Astrocyte (in vitro differentiated cells and primary cell): ENCODE data around the gene RPN2. TPM values are rescaled to one million over a fixed set of nuclear protein-coding genes. Genes with fewer than 3 reads are reported as not detected.

ENCODE experiments used
- DNase-seq: peaks from one replicate; pipeline ENCODE4 v3.0.0-alpha.2; 2010; ENCODE audit warnings: low read depth
- FAIRE-seq: peaks from 2 replicates; lab custom pipeline; 2011; peaks lifted over from hg19 to GRCh38; lab: Jason Lieb, UNC
- H2AFZ ChIP-seq: 2 replicates; pipeline ENCODE4 v1.6.0; 2012; ENCODE audit warnings: low read depth, low read length, inconsistent platforms
- H3K27ac ChIP-seq: 2 replicates; pipeline ENCODE4 v1.5.1; 2011; ENCODE audit warnings: low read depth, low read length, inconsistent platforms
- H3K27me3 ChIP-seq: 2 replicates; pipeline ENCODE4 v1.6.0; 2011; ENCODE audit warnings: low read length, inconsistent platforms; ENCODE audit not compliant: insufficient read depth
- H3K36me3 ChIP-seq: 2 replicates; pipeline ENCODE4 v1.5.1; 2011; ENCODE audit warnings: low read length, inconsistent platforms; ENCODE audit not compliant: insufficient read depth
- H3K4me1 ChIP-seq: 2 replicates; pipeline ENCODE4 v1.5.1; 2011; ENCODE audit warnings: low read length, inconsistent platforms; ENCODE audit not compliant: insufficient read depth
- H3K4me2 ChIP-seq: 2 replicates; pipeline ENCODE4 v1.6.0; 2012; ENCODE audit warnings: low read length, inconsistent platforms
- H3K4me3 ChIP-seq: 2 replicates; pipeline ENCODE4 v1.5.1; 2011; ENCODE audit warnings: low read depth, mild to moderate bottlenecking, low read length, inconsistent platforms; ENCODE audit not compliant: insufficient read depth
- H3K79me2 ChIP-seq: 2 replicates; pipeline ENCODE4 v1.6.0; 2012; ENCODE audit warnings: mild to moderate bottlenecking, low read length, inconsistent platforms; ENCODE audit not compliant: insufficient read depth
- H3K9ac ChIP-seq: 2 replicates; pipeline ENCODE4 v1.6.0; 2012; ENCODE audit warnings: mild to moderate bottlenecking, low read length, inconsistent platforms
- H3K9me3 ChIP-seq: 2 replicates; pipeline ENCODE4 v1.5.1; 2012; ENCODE audit warnings: low read depth, mild to moderate bottlenecking, low read length, inconsistent platforms; ENCODE audit not compliant: insufficient read depth
- H4K20me1 ChIP-seq: 2 replicates; pipeline ENCODE4 v1.6.0; 2012; ENCODE audit warnings: low read length, inconsistent platforms; ENCODE audit not compliant: insufficient read depth
- H3K27ac Mint-ChIP-seq: one replicate; pipeline ENCODE4 v1.8.0; 2021; ENCODE audit warnings: mild to moderate bottlenecking, mixed read lengths; ENCODE audit not compliant: unreplicated experiment
- H3K27me3 Mint-ChIP-seq: one replicate; pipeline ENCODE4 v1.8.0; 2021; ENCODE audit warnings: low read depth, mixed read lengths; ENCODE audit not compliant: unreplicated experiment
- H3K36me3 Mint-ChIP-seq: one replicate; pipeline ENCODE4 v1.8.0; 2021; ENCODE audit warnings: low read depth, mixed read lengths; ENCODE audit not compliant: unreplicated experiment
- H3K4me1 Mint-ChIP-seq: one replicate; pipeline ENCODE4 v1.8.0; 2021; ENCODE audit warnings: low read depth, mixed read lengths; ENCODE audit not compliant: unreplicated experiment
- H3K4me3 Mint-ChIP-seq: one replicate; pipeline ENCODE4 v1.8.0; 2021; ENCODE audit warnings: mild to moderate bottlenecking, moderate library complexity, mixed read lengths; ENCODE audit not compliant: unreplicated experiment
- H3K9me3 Mint-ChIP-seq: one replicate; pipeline ENCODE4 v1.8.0; 2021; ENCODE audit warnings: mild to moderate bottlenecking, mixed read lengths; ENCODE audit not compliant: unreplicated experiment
- CTCF ChIP-seq: IDR thresholded peaks from 2 replicates; pipeline ENCODE4 v1.5.1; 2011; ENCODE audit warnings: low read depth, mild to moderate bottlenecking, inconsistent platforms, low read length, moderate library complexity; ENCODE audit not compliant: insufficient read depth
- EZH2 ChIP-seq: IDR thresholded peaks from 2 replicates; pipeline ENCODE4 v1.6.1; 2012; ENCODE audit warnings: mild to moderate bottlenecking, low read length, inconsistent platforms; ENCODE audit not compliant: insufficient read depth
- total RNA-seq: library from RNA; stranded (reverse); gene quantifications from 2 replicates; pipeline ENCODE4 v1.2.1, GENCODE V29; 2021

Gene RPN2
- total RNA-seq, 1 donor from 2014 or later = 259 TPM

GRCh38 chr20:37233548-37234253 is 54.6 kb downstream of the RPN2 start:
- no peaks in the 10 kb centered on the region for H3K27me3 ChIP-seq
- H3K9ac ChIP-seq = no peak overlapping the region
- Mint-ChIP-seq H3K4me3 (no peak overlapping the region), H3K36me3 (peaks cover 16% of the 10 kb centered on the region), H3K9me3 (no peaks in the 10 kb centered on the region), H3K4me1 (peaks cover 9% of the 10 kb centered on the region), H3K27me3 (no peaks in the 10 kb centered on the region), H3K27ac (no peak overlapping the region)
- H4K20me1 ChIP-seq = peaks cover 40% of the 10 kb centered on the region
- H3K9me3 ChIP-seq = no peaks in the 10 kb centered on the region
- no peaks in the 10 kb centered on the region for H3K79me2 ChIP-seq
- no peaks in the 10 kb centered on the region for H3K4me1 ChIP-seq
- FAIRE-seq (no peak), DNase-seq (no peak)
- H3K36me3 ChIP-seq = peaks cover 75% of the 10 kb centered on the region
- TF ChIP-seq EZH2 (no peak), CTCF (no peak)
- no peak overlapping the region for H3K4me2 ChIP-seq
- no peak overlapping the region for H2AFZ ChIP-seq
- no peak overlapping the region for H3K4me3 ChIP-seq
- no peak overlapping the region for H3K27ac ChIP-seq

GRCh38 chr20:37234254-37234581 is 55.1 kb downstream of the RPN2 start:
- peaks cover 16% of the 10 kb centered on the region for H3K36me3 Mint-ChIP-seq
- Histone ChIP-seq H3K4me3 (no peak overlapping the region), H3K4me1 (no peaks in the 10 kb centered on the region), H3K36me3 (peaks cover 72% of the 10 kb centered on the region), H3K27me3 (no peaks in the 10 kb centered on the region), H3K4me2 (no peak overlapping the region), H4K20me1 (peaks cover 42% of the 10 kb centered on the region), H3K79me2 (no peaks in the 10 kb centered on the region), H3K27ac (no peak overlapping the region), H3K9ac (no peak overlapping the region), H2AFZ (no peak overlapping the region), H3K9me3 (no peaks in the 10 kb centered on the region)
- no peak for TF ChIP-seq CTCF
- no peak for TF ChIP-seq EZH2
- H3K9me3 Mint-ChIP-seq = no peaks in the 10 kb centered on the region
- FAIRE-seq = no peak
- H3K4me3 Mint-ChIP-seq = no peak overlapping the region
- DNase-seq = no peak
- H3K27ac Mint-ChIP-seq = no peak overlapping the region
- H3K4me1 Mint-ChIP-seq = peaks cover 6% of the 10 kb centered on the region
- no peaks in the 10 kb centered on the region for H3K27me3 Mint-ChIP-seq

GRCh38 chr20:37235065-37235464 is 55.9 kb downstream of the RPN2 start:
- no peaks in the 10 kb centered on the region for H3K9me3 ChIP-seq
- no peak overlapping the region for H2AFZ ChIP-seq
- Mint-ChIP-seq H3K4me3 (no peak overlapping the region), H3K9me3 (no peaks in the 10 kb centered on the region), H3K36me3 (peaks cover 16% of the 10 kb centered on the region), H3K27ac (no peak overlapping the region), H3K27me3 (no peaks in the 10 kb centered on the region), H3K4me1 (no peaks in the 10 kb centered on the region)
- H3K4me3 ChIP-seq = no peak overlapping the region
- peaks cover 44% of the 10 kb centered on the region for H4K20me1 ChIP-seq
- H3K4me2 ChIP-seq = no peak overlapping the region
- DNase-seq = no peak
- no peaks in the 10 kb centered on the region for H3K79me2 ChIP-seq
- no peaks in the 10 kb centered on the region for H3K27me3 ChIP-seq
- H3K4me1 ChIP-seq = no peaks in the 10 kb centered on the region
- peaks cover 73% of the 10 kb centered on the region for H3K36me3 ChIP-seq
- no peak overlapping the region for H3K27ac ChIP-seq
- FAIRE-seq = no peak
- H3K9ac ChIP-seq = no peak overlapping the region
- no peak for TF ChIP-seq CTCF
- TF ChIP-seq EZH2 = no peak
